Forelimb muscle (tissue), 1 donor: Measurements from ENCODE around the gene MRPS27. TPM values are rescaled to one million over a fixed set of nuclear protein-coding genes. Genes with fewer than 3 reads are reported as not detected.
"Not testable (repeated sequence)": the region's sequence is repeated elsewhere in the genome, so short reads cannot be mapped to it uniquely, and the experiment has no call there.

Experiments used
- DNase-seq: peaks from one replicate; pipeline ENCODE4 v3.0.0-alpha.2; 2013; ENCODE audit warnings: low read depth
- polyA plus RNA-seq: library from polyadenylated mRNA; unstranded; fragments of 120-200 nt; gene quantifications from one replicate; pipeline ENCODE4 v1.2.1, GENCODE V29; 2013; ENCODE audit not compliant: insufficient read length

Gene MRPS27
- polyA plus RNA-seq, 1 donor, result 39.5 TPM

DNA sequence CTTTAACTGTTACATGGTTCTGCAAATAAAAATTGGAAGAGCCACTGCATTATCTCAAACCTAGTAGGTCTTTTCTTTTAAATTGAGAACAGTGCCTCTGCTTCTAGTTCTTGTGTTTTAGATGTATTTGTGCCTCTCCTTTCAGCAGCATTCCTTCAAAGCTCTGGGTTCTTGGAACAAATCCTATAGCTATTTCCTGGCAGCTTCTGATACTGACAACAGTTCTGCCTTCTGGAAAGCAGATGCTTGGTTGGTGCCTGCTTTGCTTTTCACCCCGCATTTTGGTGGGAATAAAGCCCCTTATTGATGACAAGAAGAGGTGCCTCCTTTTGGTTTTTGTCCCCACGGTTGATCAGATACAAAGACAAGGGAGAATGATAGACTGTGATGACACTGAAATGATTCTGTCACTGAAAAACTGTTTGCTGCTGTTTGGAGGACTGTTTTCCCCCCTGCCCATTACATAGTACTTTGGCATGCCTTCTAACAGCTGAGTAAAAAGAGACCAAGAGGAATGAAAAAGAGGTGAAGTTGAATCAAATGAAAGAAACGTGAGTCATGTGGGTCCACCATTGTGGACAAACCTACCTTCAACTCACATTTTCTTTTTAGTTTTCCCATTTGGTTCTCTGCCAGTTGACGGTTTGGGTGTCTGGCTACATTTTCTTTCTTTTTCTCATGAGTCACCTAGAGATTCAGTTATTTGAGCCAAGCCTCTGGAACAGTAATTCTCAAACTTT, 5.7 kb upstream of the MRPS27 start:
- DNase-seq, result no peak

DNA sequence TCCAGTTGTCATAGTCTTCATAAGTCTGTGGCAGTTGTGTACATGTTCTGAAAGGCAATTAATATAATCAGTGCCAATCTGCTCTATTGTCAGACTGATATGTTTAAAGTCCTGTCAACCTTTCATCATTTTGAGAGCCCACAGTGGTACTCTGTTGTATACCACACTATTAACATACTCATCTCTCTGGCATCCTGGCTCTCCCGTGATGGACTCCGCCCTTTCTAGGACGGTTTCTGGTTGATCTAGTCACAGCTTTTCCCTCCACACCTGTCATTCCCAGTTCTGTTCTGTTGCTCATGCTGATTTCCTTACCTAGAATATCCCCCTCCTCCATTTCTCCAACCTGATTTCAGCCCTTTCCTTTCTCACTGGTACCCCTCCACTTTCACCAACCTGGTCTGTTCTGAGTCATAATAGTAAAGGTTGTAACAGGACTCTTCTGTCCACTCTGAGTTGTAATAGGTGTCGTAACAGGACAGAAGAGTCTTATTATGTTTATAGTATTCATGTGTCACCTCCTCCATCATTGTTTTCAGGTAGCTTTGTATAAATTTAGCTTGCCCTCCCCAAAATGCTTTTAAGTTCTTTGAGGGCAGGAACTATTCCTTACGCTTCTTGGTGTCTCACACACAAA, 4.3 kb upstream of the MRPS27 start:
- DNase-seq, result no peak

- DNase-seq, result not testable (repeated sequence)
These were observed 535 bp downstream of the MRPS27 start for GRCh38 chr5:72319435-72319975.

DNA sequence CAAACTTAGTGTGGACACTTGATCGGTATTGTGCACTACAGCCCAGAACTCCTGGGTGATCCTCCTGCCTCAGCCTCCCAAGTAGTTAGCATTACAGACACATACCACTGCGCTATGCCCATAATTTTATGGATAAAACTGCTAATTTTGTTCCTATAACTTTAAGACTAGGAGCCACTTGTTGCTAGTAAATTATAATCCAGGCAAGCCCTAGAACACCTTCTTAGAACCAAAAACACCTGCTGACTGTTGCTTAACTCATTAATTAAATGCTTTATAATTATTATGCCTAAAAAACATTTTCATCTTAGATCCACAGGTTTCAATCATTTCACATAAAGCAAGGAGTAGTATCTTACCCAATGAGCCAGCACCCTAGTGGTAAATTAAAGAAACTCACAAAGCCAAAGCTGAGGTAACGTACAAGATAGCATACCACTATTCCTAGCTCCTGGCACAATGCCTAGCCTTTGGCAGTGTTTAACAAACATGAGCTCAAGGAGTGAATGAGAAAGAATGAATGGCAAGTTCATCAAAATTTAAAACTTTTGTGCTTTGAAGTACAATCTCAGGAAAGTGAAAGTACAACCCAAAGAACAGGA, 5.4 kb downstream of the MRPS27 start:
- no peak for DNase-seq

- no peak for DNase-seq
These were observed 6.9 kb downstream of the MRPS27 start for GRCh38 chr5:72313141-72313540.

- DNase-seq, result no peak
These were observed 11.2 kb downstream of the MRPS27 start for GRCh38 chr5:72308853-72309191.

DNA sequence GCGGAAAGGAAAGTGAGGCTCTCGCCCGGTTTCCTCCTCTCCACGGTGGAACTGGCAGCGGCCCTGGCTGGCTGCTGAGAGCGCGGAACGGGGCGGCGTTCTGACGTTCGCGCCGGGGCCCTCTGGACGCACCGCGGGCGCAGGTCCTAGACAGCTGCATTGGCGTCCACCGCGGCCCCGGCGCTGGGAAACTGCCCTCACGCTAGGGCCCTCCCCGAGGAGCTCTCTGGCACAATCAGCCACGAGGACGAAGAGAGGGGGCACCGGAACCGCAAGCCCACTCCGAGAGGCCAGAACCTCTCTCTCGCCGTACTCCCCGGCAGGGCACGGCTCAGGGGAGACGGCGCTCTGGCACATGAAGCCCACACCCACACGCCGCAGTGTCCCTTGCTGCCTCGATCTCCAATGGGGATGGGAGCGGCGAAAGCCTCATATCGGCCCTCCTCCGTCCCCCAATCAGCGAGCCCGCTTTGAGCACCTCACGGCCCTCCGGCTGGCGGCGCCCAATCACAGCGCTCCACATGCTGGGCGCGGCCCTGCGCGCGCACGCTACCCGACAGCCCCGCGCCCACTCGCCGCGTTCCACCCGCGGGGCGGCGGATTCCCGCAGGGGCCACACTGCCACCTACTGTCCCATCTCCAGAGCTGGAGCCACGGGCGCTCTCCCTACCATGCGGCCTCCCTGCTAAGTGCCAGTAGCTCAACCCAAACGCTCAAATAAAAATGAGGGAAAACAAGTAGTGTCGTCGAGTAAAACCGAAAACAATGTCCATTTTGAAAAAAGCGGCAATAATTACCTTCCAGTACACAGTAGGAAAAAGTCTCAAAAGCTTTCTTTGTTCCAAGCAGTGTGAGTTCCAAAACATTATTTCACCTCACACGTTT, 11.8 kb downstream of the MRPS27 start:
- DNase-seq, result peak; percentile 91

GRCh38 chr5:72307573-72307967, 12.5 kb downstream of the MRPS27 start:
- no peak for DNase-seq

DNA sequence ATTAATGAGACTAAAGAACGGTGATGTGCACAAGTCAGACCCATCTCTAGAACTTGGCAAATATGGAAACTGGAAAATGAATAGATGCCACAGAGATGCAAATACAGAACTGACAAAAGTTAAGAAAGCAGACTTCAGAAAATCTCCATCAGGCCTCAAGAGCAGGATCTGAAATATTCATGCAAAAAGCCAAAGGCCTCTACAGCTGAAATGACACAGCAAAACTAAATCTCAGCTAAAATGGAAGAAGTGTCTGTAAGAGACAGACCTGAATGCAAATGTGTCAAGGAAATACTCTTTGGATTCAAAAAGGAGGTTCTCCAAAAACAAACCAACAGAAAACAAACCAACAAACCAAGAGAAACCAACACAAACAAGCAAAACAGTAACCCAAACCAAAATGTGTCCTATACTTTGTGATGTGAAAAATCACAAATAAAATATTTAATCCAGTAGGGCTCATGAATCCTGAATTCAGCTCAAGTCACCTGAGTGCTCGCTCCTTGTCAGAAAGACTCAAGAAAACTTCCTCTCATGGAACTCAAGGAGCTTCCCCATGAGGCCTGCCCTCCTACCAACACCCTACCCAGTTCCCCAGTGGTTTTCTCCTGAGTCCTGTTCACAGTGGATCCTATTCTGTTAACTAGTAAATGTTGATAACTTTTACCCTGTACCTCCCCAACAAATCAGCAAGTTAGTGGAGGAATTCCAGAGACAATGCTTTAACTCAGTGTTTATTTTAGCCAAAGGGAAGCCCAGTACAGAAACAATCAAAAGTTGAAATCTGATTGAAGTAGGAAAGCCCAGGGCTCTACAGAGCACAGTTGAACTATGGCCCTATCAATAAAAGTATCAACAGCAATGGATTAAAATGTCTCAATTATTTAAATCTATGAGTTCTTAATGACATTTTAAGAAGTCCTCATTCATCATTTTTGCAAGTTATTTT, 14.6 kb downstream of the MRPS27 start:
- no peak for DNase-seq

GRCh38 chr5:72302171-72302570, 17.9 kb downstream of the MRPS27 start:
- DNase-seq, result no peak

DNA sequence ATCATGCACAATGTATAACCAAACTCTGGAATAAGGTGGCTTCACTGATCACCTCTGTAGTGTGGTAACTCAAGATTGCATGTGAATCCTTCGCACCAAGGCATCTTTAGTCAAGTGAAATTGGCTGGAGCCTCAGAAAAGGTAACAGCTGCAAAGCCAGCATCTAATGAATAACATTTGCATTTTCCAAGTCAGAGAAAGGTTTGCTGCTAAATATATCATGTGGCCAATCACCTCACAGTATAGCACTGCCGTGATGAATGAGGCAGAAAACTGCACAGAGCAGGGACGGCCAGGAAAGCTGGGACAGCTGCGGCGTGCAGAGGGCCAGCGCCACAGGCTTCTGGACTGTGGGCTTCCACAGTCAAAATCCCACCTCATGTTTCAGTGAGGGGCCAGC, 18.5 kb downstream of the MRPS27 start:
- DNase-seq, result no peak

DNA sequence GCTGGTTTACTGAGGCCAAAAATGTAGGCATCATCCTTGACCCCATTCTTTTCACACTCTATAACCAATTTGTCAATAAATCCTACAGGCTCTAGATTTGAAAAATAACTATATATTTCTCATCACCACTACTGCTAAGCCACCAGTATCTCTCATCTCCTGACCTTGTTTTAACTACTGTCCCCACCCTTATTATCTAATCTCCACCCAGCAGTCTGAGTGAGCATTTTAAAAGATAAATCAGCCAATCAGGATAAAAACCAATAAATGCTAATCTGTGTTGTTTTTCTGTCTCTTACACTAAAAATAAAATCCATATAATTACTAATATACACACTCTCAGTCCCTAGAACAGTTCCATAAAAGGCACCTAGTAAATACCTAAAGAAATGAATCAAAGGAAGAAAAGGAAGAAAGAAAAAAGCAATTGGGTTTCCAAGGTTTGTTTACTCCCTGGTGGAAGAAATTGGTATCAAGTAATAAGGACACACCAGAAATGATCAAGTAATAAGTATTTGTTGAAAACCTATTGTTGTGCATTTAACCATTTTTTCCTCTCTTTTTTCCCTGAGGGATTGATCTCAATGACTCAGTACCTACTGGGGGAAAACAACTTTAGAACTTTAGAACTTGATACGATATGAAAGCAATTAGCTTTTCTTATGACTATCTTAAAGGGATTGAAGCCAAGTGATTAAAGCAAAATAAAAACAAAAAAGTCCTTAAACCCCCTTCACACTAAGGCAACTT, 19.3 kb downstream of the MRPS27 start:
- DNase-seq, result no peak

DNA sequence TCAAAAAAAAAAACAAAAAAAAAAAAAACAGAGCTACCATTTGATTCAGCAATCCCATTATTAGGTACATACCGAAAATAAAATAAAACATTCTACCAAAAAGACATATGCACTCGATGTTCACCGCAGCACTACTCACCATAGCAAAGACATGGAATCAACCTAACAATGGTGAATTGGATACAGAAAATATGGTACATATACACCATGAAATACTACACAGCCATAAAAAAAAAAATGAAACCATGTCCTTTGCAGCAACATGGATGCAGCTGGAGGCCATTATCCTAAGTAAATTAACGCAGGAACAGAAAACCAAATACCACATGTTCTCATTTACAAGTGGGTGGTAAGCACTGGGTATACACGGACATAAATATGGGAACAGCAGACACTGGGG, 21.3 kb downstream of the MRPS27 start:
- DNase-seq, result no peak

GRCh38 chr5:72298136-72298535, 21.9 kb downstream of the MRPS27 start:
- not testable (repeated sequence) for DNase-seq

- no peak for DNase-seq
These were observed 23.8 kb downstream of the MRPS27 start for GRCh38 chr5:72296256-72296655.

GRCh38 chr5:72295539-72295938, 24.5 kb downstream of the MRPS27 start:
- no peak for DNase-seq

- no peak for DNase-seq
These were observed 25.6 kb downstream of the MRPS27 start for GRCh38 chr5:72294473-72294872.

DNA sequence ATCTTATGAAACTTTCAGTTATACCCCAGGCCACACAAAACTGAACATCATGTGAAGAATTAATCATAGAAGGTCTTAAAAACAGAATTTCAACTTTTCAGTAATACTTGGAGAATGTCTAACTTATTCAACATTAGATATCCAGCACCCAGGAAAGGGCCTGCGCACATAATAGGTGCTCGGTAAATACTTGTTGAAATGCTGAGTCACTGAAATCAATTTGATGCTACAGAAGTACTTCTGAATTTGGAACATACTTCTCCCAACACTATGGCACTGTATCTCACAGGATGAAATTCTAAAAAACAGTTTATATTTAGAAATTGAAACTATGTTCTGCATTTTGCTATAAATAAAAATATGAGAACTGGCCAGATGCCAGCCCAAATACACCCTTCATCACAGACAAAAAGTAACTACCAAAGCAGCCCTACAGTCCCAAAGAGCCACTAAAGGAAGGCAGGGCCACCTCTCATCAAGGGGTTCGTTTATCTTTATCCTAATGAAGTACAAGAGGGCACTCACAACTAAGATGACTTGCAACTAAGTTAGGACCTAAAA, 26.5 kb downstream of the MRPS27 start:
- no peak for DNase-seq

DNA sequence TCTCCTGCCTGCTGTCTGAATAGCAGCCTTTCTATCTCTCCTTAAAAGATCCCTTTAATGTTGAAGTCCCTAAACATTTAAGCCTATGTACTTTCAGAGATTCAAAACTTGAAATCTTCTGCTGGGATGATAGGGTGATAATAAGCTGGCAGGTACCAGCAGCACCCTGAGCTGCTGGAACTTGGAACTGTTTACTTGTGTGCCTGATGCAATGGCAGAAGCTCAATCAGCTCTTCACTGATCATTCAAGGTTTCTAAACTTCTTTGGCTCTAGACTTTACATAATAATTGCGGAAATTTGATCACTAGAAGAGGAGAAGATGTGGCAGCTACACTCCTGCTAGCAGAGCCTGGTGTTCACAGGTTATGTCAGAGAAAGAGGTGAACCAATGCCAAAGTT, 27.6 kb downstream of the MRPS27 start:
- no peak for DNase-seq

GRCh38 chr5:72291601-72292000, 28.4 kb downstream of the MRPS27 start:
- no peak for DNase-seq
